Non-pigmented ciliary epithelial cell (primary cell): ENCODE data around the gene ABI3.
A peak's percentile ranks its signal among the peaks of the same experiment; 100 is the strongest.

ENCODE experiments used
- DNase-seq: peaks from one replicate; pipeline ENCODE4 v3.0.0-alpha.2; 2010; ENCODE audit warnings: low read depth

ABI3 gene

DNA sequence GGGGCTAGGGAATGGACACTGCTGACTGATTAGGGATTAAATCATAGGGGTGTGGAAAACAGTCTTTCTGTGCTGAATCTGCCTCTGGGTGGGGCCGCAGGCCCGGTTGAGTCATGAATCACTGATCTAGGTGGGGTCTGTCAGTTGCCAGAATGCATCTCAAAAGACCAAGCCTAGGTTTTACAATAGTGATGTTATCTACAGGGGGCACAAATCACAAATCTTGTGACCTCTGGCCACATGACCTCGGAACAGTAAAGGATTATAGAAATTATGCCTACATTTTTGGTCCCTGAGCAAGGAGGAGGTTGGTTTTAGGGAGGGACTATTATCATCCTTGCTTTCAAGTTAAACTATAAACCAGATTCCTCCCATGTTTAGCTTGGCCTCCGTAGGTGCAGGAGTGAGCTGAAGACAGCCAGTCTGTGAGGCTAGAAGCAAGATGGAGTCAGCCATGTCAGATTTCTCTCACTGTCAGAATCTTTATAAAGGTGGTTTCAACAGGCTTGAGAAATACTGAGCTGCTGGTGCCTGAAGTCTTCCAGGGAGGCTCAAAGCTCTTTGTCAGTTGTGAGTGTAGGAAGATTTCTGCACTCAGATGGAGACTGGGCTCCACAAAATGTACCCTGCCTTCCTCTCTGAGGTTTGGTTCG lies 13.0 kb upstream of the ABI3 start:
- no peak for DNase-seq

- DNase-seq = no peak
Observed at GRCh38 chr17:49198211-49198610, 12.3 kb upstream of the ABI3 start.

- no peak for DNase-seq
Observed at GRCh38 chr17:49200423-49201083, 10.0 kb upstream of the ABI3 start.

- peak; percentile 37 for DNase-seq
Observed at GRCh38 chr17:49201481-49201927, 9.0 kb upstream of the ABI3 start.

GRCh38 chr17:49203796-49204195 lies 6.7 kb upstream of the ABI3 start:
- DNase-seq = no peak

GRCh38 chr17:49204516-49204915 lies 6.0 kb upstream of the ABI3 start:
- DNase-seq = no peak

DNA sequence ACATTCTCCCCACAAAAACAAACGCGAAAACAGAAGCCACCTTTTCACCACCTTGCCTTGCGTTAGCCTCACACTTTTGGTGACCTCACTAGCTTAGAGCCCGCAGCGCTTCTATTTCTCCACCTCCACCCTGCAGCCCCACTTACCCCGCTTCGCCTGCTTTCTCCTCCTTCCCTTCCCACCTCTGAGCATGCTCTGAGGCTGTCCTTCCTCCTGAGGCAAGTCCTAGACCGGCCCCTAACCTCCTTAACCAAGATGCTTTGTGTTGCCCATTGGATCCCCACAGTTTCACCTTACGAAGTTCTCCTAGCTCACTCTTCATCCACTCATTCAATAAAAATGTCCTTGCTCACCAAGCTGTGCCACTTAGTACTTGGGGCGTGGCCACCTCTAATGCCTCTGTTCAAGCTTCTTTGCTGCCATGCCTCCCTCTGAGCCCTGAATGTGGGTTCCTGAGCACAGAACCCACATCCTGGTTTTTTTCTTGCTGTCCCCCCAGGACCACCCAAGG lies 1.4 kb upstream of the ABI3 start:
- DNase-seq = no peak

DNA sequence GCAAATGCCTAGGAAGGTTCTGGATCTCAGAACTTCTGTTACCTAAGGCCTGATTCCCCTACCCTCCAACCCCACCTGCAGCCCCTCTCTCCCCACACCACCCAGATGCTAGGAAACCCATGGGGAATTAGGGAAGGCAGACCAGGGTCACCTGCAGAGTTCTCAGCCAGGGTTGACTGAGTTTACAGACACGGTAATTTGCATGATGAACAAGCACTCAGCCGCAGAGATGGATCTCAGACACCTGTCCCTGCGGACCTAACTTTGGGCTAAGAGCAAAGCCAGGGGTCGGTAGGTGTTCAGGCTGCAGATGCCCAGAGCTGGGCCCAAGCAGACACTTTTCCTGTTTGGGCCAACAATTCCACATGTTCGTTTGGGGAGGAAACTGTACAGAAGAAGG lies 2.9 kb downstream of the ABI3 start:
- DNase-seq = no peak

DNA sequence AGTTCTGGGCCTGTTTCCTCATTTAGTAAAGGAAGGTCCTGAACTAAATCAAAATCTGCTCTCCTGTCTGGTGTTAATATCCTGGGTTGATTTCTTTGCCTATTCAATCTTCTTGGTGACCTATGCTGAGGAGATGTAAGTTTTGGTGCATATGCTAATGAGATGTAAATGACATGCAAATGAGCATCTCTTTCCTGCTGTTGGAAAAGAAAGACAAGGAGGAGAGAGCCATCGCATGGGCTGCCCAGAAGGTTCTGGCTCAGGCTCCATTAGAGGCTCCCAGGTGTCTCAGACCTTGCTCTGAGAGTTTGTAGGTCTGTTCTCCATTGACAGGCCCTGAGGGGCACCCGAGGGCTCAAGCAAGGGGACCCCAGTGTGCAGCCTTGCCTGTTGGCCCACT lies 3.3 kb downstream of the ABI3 start:
- DNase-seq = no peak

DNA sequence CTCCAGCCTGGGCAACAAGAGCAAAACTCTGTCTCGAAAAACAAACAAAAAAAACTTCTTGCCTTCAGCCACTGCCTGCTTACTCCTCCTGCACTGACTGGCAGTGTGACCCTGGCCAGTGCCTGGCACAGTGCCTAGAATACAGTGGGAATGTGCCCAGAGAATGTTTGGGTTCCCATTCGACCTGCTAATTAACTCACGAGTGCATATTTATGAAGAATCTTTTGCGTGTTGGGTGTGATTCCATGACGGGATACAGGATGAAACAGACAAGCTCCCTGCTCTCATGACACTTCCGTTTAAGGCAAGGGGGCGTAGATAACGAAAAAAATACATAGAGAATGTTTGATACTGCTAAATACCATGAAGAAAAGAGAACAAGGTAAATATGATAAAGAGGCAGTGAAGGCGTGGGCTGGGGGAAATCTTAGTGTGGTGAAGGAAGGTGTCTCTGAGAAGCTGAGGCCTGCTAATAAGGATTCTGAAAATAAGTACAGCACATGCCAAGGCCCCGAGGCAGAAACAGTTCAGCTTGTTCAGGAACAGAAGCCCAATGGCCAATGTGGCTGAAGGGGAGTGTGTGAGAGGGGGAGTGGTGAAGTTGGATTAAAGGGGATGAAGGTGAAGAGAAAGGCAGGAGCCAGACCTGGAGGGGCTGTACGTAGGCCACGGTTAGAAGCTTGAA lies 4.3 kb downstream of the ABI3 start:
- no peak for DNase-seq

DNA sequence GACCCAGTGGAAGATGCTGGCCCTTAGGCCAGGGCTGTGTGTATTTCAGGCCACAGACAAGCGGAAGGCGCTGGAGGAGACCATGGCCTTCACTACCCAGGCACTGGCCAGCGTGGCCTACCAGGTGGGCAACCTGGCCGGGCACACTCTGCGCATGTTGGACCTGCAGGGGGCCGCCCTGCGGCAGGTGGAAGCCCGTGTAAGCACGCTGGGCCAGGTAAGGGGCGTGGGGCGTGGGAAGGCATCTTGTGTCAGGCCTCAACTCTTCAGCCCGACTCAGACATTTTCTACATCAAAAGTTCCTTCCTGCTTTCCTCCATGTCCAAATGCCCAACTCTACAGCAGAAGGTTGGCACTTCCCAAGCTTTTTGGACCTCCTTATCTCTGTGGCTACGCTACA lies 6.0 kb downstream of the ABI3 start:
- DNase-seq = no peak

DNA sequence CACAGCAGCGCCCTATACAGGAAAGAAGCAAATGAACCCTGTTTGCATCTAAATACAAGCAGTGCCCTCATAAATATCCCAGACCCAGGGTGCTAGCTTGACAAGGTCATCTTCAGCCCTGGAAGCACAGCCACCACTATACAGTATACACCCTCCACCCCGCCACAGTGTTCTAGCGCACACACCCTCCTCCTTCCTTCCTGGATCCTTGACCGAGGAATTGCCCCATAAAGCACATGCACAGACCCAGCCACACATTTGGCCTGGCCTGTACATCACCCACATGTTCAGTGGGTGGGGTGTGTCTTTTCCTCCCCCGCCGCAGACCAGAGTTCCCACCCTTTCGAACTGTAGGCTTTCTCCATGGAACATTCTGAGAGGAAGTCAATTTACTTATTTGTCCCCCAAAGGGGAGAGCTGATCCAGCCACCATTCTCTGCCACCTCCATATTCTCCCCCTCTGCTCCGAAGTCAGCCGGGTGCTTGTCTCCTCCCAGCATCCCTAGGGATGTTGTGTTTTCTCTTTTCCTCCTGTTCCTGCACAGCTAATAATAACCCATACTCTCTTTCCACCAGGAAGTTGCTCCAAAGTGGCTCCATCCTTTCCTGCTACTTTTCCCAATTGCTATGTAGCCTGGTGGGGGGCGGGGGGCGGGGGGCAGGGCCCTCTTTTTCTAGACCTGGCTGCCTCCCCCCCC lies 6.6 kb downstream of the ABI3 start:
- no peak for DNase-seq

- DNase-seq = no peak
Observed at GRCh38 chr17:49217651-49218413, 7.3 kb downstream of the ABI3 start.

DNA sequence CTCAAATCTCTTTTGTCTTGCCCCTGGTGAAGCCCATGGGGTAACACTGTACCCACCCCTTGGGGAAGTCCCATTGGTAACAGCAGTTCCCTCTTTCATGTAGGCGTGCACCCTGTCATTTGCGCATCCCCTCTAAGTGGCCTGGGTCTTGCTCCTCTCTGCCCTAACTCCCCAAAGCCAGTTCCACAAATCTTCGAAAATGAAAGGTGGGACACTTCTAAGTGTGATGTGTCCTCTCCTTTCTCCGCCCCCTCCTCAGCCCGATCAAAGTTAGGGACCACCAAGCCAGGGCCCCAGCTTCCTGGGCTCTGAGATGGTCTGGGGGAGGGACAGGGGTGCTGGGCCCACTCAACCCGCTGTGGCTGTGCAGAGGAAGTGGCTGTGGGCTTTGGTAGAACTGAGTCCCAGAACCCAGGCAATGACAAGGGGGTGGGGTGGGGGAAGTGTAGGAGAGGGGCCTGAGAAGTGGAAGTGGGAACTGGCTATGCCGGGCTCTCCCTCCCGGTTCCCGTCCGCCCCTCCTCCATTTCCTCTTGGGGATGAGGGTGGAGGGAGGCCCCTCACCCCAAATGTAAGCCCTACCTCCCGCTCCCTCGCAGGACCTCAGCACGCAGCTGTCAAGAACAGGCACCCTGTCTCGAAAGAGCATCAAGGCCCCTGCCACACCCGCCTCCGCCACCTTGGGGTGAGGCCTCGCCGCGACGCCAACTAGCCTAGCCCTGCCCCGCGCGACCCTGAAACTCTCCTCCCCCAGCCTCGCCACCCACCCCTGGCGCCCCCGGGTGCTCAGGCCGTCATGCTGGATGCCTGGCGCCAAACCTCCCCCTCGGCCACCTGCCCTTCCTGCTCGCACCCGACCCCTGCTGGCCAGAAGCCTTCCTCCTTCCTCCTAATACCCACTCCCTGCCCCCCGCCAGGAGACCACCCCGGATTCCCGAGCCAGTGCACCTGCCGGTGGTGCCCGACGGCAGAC lies 8.7 kb downstream of the ABI3 start:
- no peak for DNase-seq

DNA sequence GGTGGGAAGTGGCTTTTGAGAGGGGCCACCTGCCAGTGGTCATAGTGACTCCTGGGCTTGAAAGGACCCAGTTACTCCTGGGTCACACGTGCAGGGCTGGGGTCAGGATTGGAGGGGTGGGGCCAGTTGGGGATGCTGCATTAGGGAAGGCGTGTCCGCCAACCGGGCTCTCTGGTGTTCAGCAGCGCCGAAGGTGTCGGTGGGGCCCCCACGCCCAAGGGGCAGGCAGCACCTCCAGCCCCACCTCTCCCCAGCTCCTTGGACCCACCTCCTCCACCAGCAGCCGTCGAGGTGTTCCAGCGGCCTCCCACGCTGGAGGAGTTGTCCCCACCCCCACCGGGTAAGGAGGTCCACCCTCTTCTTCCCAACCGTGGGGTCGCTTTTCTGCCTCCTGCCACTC lies 9.5 kb downstream of the ABI3 start:
- no peak for DNase-seq

DNA sequence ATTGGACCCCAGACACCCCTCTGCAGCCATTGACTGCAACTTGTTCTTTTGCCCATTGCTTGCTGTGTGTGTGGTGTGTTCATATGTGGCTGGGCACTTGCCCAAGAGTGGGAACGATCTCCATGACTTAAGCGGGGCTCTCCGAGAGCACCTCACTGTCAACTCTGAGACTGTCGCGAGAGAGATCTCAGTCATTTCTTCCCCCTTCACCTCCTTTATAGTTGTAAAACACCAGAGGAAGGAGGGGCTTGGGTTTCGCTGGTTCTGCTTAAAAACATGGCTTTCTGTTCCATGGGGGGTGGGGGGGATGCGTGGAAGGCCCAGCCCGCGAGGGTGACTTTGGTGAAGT lies 12.6 kb downstream of the ABI3 start:
- no peak for DNase-seq

DNA sequence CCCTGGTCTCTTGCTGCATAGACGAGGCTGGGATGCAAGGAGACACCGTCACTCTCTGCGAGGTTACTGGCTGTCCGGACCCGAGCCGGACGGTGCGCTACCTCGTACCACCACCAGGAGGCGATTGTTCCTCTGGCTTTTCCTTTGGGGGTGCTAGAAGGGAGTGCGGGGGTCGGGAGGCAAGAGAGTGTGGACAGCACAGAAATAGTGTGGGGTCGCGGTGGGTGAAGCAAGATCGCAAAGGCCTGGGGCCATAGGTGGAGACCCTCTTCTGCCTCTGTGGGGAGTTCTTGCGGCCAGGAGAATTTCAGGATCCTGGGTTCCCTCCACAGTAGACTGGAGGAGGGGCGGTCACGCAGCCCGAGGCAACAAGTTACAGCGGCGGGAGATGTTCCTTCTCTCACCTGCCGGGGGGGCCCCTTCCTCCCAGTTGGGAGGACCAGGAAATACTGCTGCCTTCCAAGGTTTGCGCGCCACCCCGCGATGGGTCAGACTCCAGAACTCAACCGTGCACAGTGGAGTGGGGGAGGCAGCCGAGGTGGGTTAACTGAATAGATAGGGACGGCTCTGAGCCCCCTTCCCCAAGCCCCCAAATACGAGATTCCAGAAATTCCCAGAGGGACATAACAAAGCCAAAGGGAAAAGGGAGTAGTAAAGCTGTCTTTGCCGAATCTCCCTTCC lies 13.2 kb downstream of the ABI3 start:
- no peak for DNase-seq

DNA sequence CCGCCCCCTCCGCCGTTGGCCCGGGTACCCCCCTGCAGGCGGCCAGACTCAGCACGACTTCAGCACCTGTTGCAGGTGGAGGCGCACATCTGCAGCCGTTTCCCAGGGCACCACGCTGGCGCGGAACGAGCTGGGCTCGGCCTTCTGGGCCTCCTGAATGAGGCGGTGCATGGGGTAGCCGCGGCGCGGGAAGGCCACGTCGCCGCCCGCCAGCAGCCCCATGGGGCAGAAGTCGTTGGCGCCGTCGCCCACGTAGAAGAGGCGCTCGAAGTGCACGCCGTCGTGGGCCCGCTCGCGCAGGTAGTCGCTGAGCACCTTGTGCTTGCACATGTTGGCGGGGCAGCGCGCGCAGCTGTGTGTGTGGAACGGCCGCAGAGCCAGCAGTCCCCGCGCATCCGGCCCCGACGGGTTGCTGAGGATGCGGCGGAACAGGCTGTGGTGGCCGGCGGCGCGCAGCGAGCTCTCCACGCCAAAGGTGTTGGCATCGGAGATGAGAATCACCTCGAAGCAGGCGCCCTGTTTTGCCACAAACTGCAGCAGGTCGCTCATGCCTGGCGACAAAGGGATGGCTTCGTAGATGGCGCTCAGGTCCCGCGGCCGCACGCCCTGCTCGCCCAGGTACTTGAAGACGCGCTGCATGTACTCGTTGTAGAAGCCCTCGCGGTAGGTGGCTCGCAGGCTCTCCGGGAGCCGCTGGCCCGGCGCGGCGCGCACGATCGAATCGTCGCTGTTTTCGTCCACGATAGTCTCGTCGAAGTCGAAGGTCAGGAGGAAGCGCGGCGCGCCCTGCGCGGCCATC lies 13.9 kb downstream of the ABI3 start:
- DNase-seq = no peak

- DNase-seq = no peak
Observed at GRCh38 chr17:49224997-49225337, 14.5 kb downstream of the ABI3 start.
